DOHH2 (cell line): ENCODE results near the gene TM9SF2.

Experiments
- H3F3A ChIP-seq: fragments of 200-600 bp; sonication (generic), shearing (Covaris generic); 2 replicates; pipeline ENCODE4 v1.6.0; 2016; ENCODE audit warnings: antibody characterized with exemption, mild to moderate bottlenecking; ENCODE audit not compliant: control insufficient read depth, insufficient read depth
- H3K27ac ChIP-seq: fragments of 200-600 bp; sonication (generic); 2 replicates; pipeline ENCODE4 v1.5.1; 2014; ENCODE audit warnings: low read depth, mild to moderate bottlenecking, low read length, moderate library complexity
- H3K27me3 ChIP-seq: fragments of 200-600 bp; sonication (generic); 2 replicates; pipeline ENCODE4 v1.6.1; 2014; ENCODE audit warnings: mild to moderate bottlenecking, low read length, mixed read lengths; ENCODE audit not compliant: control insufficient read depth
- H3K36me3 ChIP-seq: fragments of 200-600 bp; sonication (generic); 2 replicates; pipeline ENCODE4 v1.6.1; 2014; ENCODE audit warnings: mild to moderate bottlenecking, low read length, moderate library complexity, mixed read lengths; ENCODE audit not compliant: control insufficient read depth
- H3K4me1 ChIP-seq: fragments of 200-600 bp; sonication (generic); 2 replicates; pipeline ENCODE4 v1.6.1; 2014; ENCODE audit warnings: mild to moderate bottlenecking, low read length, mixed read lengths; ENCODE audit not compliant: control insufficient read depth
- H3K4me2 ChIP-seq: fragments of 200-600 bp; sonication (generic); 2 replicates; pipeline ENCODE4 v1.6.0; 2014; ENCODE audit warnings: mild to moderate bottlenecking, low read length, moderate library complexity
- H3K4me3 ChIP-seq: fragments of 200-600 bp; sonication (generic); 2 replicates; pipeline ENCODE4 v1.5.1; 2014; ENCODE audit warnings: mild to moderate bottlenecking, low read length, mixed read lengths
- H3K79me2 ChIP-seq: fragments of 200-600 bp; sonication (generic); 2 replicates; pipeline ENCODE4 v1.6.1; 2014; ENCODE audit warnings: mild to moderate bottlenecking, low read length, mixed read lengths; ENCODE audit not compliant: control insufficient read depth
- H3K9me2 ChIP-seq: fragments of 200-600 bp; sonication (generic); replicated peaks from 2 replicates; pipeline ENCODE4 v1.6.1; 2014; ENCODE audit warnings: mild to moderate bottlenecking, low read length, mixed read lengths; ENCODE audit not compliant: control insufficient read depth
- H3K9me3 ChIP-seq: fragments of 200-600 bp; sonication (generic); 2 replicates; pipeline ENCODE4 v1.6.1; 2014; ENCODE audit warnings: antibody characterized with exemption, low read length, mixed read lengths; ENCODE audit not compliant: control insufficient read depth, insufficient read depth
- H4K20me1 ChIP-seq: fragments of 200-600 bp; sonication (generic); 2 replicates; pipeline ENCODE4 v1.6.0; 2014; ENCODE audit warnings: low read depth, mild to moderate bottlenecking, antibody characterized with exemption, low read length, moderate library complexity; ENCODE audit not compliant: control insufficient read depth, insufficient read depth
- EZH2phosphoT487 ChIP-seq: fragments of 200-600 bp; sonication (generic); IDR thresholded peaks from 2 replicates; pipeline ENCODE4 v1.6.1; 2017; ENCODE audit warnings: borderline replicate concordance, mild to moderate bottlenecking, antibody characterized with exemption, low read length, moderate library complexity, mixed read lengths
- TF ChIP-seq, protein P1 (sequence below): fragments of 200-600 bp; sonication (generic); IDR thresholded peaks from one replicate; pipeline ENCODE4 v1.5.1; 2014; ENCODE audit warnings: antibody characterized with exemption, mild to moderate bottlenecking, low read depth, low read length; ENCODE audit not compliant: poor library complexity, severe bottlenecking

The TM9SF2 gene

DNA sequence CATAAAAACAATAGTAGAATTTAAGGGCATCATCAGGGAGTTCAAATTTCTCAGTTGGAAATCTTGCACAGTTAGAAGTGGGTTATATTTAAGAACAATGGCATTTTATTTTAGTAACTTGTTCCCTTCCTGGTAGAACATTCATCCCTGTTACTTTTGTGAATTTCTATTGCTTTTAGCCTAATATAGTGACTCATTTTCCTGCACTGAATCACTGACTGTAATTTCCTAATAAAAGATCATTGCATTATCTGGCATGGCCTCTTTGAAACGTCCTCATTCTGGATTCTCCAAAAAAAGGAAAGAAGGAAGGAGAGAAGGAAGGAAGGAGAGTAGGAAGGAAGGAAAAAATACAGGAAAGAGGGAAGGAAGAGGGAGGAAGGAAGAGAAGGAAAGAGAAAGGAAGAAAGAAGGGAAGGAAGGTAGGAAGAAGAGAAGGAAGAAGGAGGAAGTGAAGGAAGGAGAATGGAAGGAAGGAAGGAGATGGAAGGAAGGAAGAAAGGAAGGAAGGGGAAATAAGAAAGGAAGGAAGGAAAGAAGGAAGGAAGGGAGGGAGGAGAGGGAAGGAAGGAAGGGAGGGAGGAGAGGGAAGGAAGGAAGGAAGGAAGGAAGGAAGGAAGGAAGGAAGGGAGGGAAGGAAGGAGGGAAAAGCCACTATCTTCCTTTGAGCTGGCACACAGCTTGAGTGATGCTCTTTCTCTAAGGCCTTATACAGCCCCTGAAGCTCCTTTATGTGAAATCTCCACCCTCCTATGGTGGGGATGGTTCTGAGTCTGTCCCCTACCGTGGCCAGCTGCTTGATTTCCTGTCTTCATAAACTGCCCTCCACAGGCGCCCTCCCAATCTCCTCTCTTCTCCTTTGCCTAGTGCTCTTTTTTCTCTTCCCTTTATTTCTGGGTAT lies 29.8 kb upstream of the TM9SF2 start:
- no peaks in the 10 kb centered on the region for H3F3A ChIP-seq
- H3K79me2 ChIP-seq: no peaks in the 10 kb centered on the region
- no peaks in the 10 kb centered on the region for H3K9me3 ChIP-seq
- no peaks in the 10 kb centered on the region for H3K4me1 ChIP-seq
- no peak overlapping the region for H3K27ac ChIP-seq
- H4K20me1 ChIP-seq: no peaks in the 10 kb centered on the region
- H3K36me3 ChIP-seq: no peaks in the 10 kb centered on the region
- TF ChIP-seq EZH2phosphoT487: no peak
- TF ChIP-seq, protein P1, sequence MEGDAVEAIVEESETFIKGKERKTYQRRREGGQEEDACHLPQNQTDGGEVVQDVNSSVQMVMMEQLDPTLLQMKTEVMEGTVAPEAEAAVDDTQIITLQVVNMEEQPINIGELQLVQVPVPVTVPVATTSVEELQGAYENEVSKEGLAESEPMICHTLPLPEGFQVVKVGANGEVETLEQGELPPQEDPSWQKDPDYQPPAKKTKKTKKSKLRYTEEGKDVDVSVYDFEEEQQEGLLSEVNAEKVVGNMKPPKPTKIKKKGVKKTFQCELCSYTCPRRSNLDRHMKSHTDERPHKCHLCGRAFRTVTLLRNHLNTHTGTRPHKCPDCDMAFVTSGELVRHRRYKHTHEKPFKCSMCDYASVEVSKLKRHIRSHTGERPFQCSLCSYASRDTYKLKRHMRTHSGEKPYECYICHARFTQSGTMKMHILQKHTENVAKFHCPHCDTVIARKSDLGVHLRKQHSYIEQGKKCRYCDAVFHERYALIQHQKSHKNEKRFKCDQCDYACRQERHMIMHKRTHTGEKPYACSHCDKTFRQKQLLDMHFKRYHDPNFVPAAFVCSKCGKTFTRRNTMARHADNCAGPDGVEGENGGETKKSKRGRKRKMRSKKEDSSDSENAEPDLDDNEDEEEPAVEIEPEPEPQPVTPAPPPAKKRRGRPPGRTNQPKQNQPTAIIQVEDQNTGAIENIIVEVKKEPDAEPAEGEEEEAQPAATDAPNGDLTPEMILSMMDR: no peak
- no peak overlapping the region for H3K4me3 ChIP-seq
- H3K4me2 ChIP-seq: no peak overlapping the region
- H3K27me3 ChIP-seq: peaks cover 25% of the 10 kb centered on the region
- H3K9me2 ChIP-seq: no peaks in the 10 kb centered on the region

DNA sequence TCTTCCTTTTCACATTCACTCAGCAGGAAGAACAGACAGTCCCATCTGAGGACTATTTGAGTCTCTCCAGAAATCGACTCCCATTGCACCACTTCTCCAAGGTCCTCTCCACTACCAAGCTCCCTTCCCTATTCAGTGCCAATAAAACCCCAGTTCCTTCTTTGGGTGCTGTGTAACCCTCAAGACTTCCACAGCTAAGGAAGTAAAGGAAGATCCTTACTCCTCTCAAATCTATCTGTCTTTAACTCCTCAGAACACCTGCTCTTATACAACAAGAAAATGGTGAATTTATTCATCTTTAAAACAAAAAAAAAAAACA lies 29.2 kb upstream of the TM9SF2 start:
- H3K4me2 ChIP-seq: no peak overlapping the region
- H3K36me3 ChIP-seq: no peaks in the 10 kb centered on the region
- H4K20me1 ChIP-seq: no peaks in the 10 kb centered on the region
- no peaks in the 10 kb centered on the region for H3F3A ChIP-seq
- H3K9me3 ChIP-seq: no peaks in the 10 kb centered on the region
- no peaks in the 10 kb centered on the region for H3K4me1 ChIP-seq
- H3K27ac ChIP-seq: no peak overlapping the region
- no peaks in the 10 kb centered on the region for H3K79me2 ChIP-seq
- H3K4me3 ChIP-seq: no peak overlapping the region
- no peaks in the 10 kb centered on the region for H3K9me2 ChIP-seq
- H3K27me3 ChIP-seq: peaks cover 22% of the 10 kb centered on the region
- TF ChIP-seq, protein P1: no peak
- TF ChIP-seq EZH2phosphoT487: no peak

DNA sequence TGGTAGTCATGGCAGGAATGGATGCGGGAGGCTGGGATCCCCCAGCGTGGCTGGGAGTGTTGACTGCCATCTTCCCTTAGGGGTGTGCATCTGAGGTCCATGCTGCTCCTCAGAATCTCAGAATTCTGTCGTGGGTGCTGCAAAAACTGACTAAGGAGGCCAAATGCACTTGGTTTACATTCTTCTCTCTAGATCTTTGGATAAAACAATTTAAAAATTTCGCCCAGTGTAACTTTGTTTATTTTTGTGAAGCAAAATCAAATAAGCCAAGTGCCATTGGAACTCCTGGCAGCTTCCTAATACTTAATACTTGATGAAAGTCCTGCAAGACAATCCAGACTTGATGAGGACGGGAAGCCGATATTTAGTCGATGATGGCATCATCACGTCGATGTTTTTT lies 27.8 kb upstream of the TM9SF2 start:
- no peak overlapping the region for H3K4me3 ChIP-seq
- H3K36me3 ChIP-seq: no peaks in the 10 kb centered on the region
- H3K27me3 ChIP-seq: peaks cover 20% of the 10 kb centered on the region
- H4K20me1 ChIP-seq: no peaks in the 10 kb centered on the region
- H3K9me2 ChIP-seq: no peaks in the 10 kb centered on the region
- no peaks in the 10 kb centered on the region for H3K4me1 ChIP-seq
- H3K9me3 ChIP-seq: no peaks in the 10 kb centered on the region
- no peaks in the 10 kb centered on the region for H3K79me2 ChIP-seq
- TF ChIP-seq EZH2phosphoT487: no peak
- TF ChIP-seq, protein P1: no peak
- no peaks in the 10 kb centered on the region for H3F3A ChIP-seq
- no peak overlapping the region for H3K27ac ChIP-seq
- no peak overlapping the region for H3K4me2 ChIP-seq
